Activated B cell treated with CpG ODN at 0.5 μM for 24 hours (primary cell): ENCODE results near the gene WDR86. TPM values are rescaled to one million over a fixed set of nuclear protein-coding genes. Genes with fewer than 3 reads are reported as not detected.

Experiments
- ATAC-seq: fragments of 200-7000 bp; cut with Tn5 transposase; one replicate; pipeline ENCODE4 v1.10.0; 2021; ENCODE audit warnings: low read depth, mild to moderate bottlenecking, moderate library complexity
- CTCF ChIA-PET: fragments of 350-600 bp; sonication (Branson Sonifier 250); formaldehyde crosslinking; loops from one replicate; lab custom pipeline; 2021; ENCODE audit warnings: antibody characterized with exemption; lab: Charles Lee
- POLR2A ChIA-PET: fragments of 350-600 bp; sonication (Branson Sonifier 250); formaldehyde crosslinking; loops from one replicate; lab custom pipeline; 2021; ENCODE audit warnings: antibody characterized with exemption; lab: Charles Lee
- DNase-seq: peaks from one replicate; pipeline ENCODE4 v3.0.0; 2022
- H3K27ac Mint-ChIP-seq: one replicate; pipeline ENCODE4 v1.8.0; 2020; ENCODE audit warnings: mixed read lengths
- H3K27me3 Mint-ChIP-seq: one replicate; pipeline ENCODE4 v1.8.0; 2021; ENCODE audit warnings: mixed read lengths
- H3K36me3 Mint-ChIP-seq: one replicate; pipeline ENCODE4 v1.8.0; 2021; ENCODE audit warnings: low read depth, mixed read lengths
- H3K4me1 Mint-ChIP-seq: one replicate; pipeline ENCODE4 v1.8.0; 2021; ENCODE audit warnings: mixed read lengths
- H3K4me3 Mint-ChIP-seq: one replicate; pipeline ENCODE4 v1.8.0; 2020; ENCODE audit warnings: mild to moderate bottlenecking, mixed read lengths
- H3K9me3 Mint-ChIP-seq: one replicate; pipeline ENCODE4 v1.8.0; 2020; ENCODE audit warnings: mixed read lengths
- CTCF ChIP-seq: fragments of 200-600 bp; IDR thresholded peaks from one replicate; pipeline ENCODE4 v1.8.0; 2022; ENCODE audit warnings: antibody characterized with exemption, mild to moderate bottlenecking
- intact Hi-C: fragments of 100-400 bp; cut with micrococcal nuclease; formaldehyde crosslinking; loops from one replicate; pipeline ENCODE4 v1.15.1; 2024
- total RNA-seq: library from RNA; stranded (reverse); gene quantifications from 2 replicates; pipeline ENCODE4 v1.2.3, GENCODE V29; 2022

The WDR86 gene
- total RNA-seq, 1 donor from 2014 or later = 0.33 TPM

- DNase-seq (no peak), ATAC-seq (no peak)
- ChIA-PET CTCF (interaction anchor here (4.9 kb wide), 2 partner anchors 55 to 77 kb away, joined by 27 to 77 read pairs; no protein-coding TSS in a partner anchor), POLR2A (interaction anchor here (0.6 kb wide), 1 partner anchor 506 kb away, joined by 3 read pairs; no protein-coding TSS in a partner anchor)
- Mint-ChIP-seq H3K4me3 (no peak overlapping the region), H3K36me3 (peaks cover 67% of the 10 kb centered on the region), H3K9me3 (no peaks in the 10 kb centered on the region), H3K4me1 (peaks cover 6% of the 10 kb centered on the region), H3K27me3 (no peaks in the 10 kb centered on the region), H3K27ac (no peak overlapping the region)
- no peak for TF ChIP-seq CTCF
- intact Hi-C loops = no loop called here
Measured at GRCh38 chr7:151371266-151371665, 38.6 kb downstream of the WDR86 start.

- H3K27me3 Mint-ChIP-seq = no peaks in the 10 kb centered on the region
- CTCF ChIA-PET = interaction anchor here (0.6 to 4.9 kb wide), 18 partner anchors 10 to 390 kb away, joined by 3 to 77 read pairs (median 3); no protein-coding TSS in a partner anchor
Measured at GRCh38 chr7:151368136-151368571, 41.7 kb downstream of the WDR86 start.

GRCh38 chr7:151367284-151367683, 42.6 kb downstream of the WDR86 start:
- Mint-ChIP-seq H3K27me3 (no peaks in the 10 kb centered on the region), H3K9me3 (no peaks in the 10 kb centered on the region), H3K4me1 (peaks cover 6% of the 10 kb centered on the region), H3K36me3 (peaks cover 53% of the 10 kb centered on the region), H3K27ac (no peak overlapping the region), H3K4me3 (no peak overlapping the region)
- ChIA-PET CTCF (interaction anchor here (1.3 to 4.9 kb wide), 6 partner anchors 14 to 391 kb away, joined by 3 to 27 read pairs (median 22); no protein-coding TSS in a partner anchor), POLR2A (interaction anchor here (1.5 kb wide), 1 partner anchor 81 kb away, joined by 3 read pairs; no protein-coding TSS in a partner anchor)
- no peak for DNase-seq
- ATAC-seq = no peak
- no peak for TF ChIP-seq CTCF
- intact Hi-C loops = no loop called here

More at GRCh38 chr7:151368136-151368571, 41.7 kb downstream of the WDR86 start:
- H3K4me3 Mint-ChIP-seq = no peak overlapping the region
- H3K4me1 Mint-ChIP-seq = peaks cover 6% of the 10 kb centered on the region
- no peak overlapping the region for H3K27ac Mint-ChIP-seq
- peak; percentile 100 for ATAC-seq
- intact Hi-C loops = loop anchor here (1.0 kb wide), 8 partner anchors 13 to 391 kb away; no protein-coding TSS in a partner anchor
- TF ChIP-seq CTCF = peak; percentile 37
- POLR2A ChIA-PET = no interaction called here
- H3K9me3 Mint-ChIP-seq = no peaks in the 10 kb centered on the region
- peak; percentile 64 for DNase-seq
- H3K36me3 Mint-ChIP-seq = peaks cover 53% of the 10 kb centered on the region

- Mint-ChIP-seq H3K27me3 (no peaks in the 10 kb centered on the region), H3K4me3 (no peak overlapping the region), H3K4me1 (peaks cover 6% of the 10 kb centered on the region), H3K9me3 (no peaks in the 10 kb centered on the region), H3K36me3 (peaks cover 55% of the 10 kb centered on the region), H3K27ac (no peak overlapping the region)
- DNase-seq (no peak), ATAC-seq (no peak)
- CTCF ChIA-PET = interaction anchor here (1.3 to 4.9 kb wide), 7 partner anchors 14 to 392 kb away, joined by 3 to 27 read pairs (median 19); no protein-coding TSS in a partner anchor
- intact Hi-C loops = no loop called here
- no peak for TF ChIP-seq CTCF
- POLR2A ChIA-PET = interaction anchor here (1.5 kb wide), 1 partner anchor 81 kb away, joined by 3 read pairs; no protein-coding TSS in a partner anchor
Measured at GRCh38 chr7:151366880-151367222, 43.0 kb downstream of the WDR86 start.

GRCh38 chr7:151366166-151366879, 43.5 kb downstream of the WDR86 start:
- intact Hi-C loops = no loop called here
- ChIA-PET POLR2A (interaction anchor here (1.5 kb wide), 1 partner anchor 82 kb away, joined by 3 read pairs; no protein-coding TSS in a partner anchor), CTCF (interaction anchor here (1.3 to 3.7 kb wide), 6 partner anchors 13 to 392 kb away, joined by 3 to 26 read pairs (median 12); no protein-coding TSS in a partner anchor)
- no peaks in the 10 kb centered on the region for H3K9me3 Mint-ChIP-seq
- TF ChIP-seq CTCF = no peak
- ATAC-seq (no peak), DNase-seq (no peak)
- H3K27ac Mint-ChIP-seq = no peak overlapping the region
- no peak overlapping the region for H3K4me3 Mint-ChIP-seq
- no peaks in the 10 kb centered on the region for H3K27me3 Mint-ChIP-seq
- H3K36me3 Mint-ChIP-seq = peaks cover 56% of the 10 kb centered on the region
- H3K4me1 Mint-ChIP-seq = peaks cover 6% of the 10 kb centered on the region
